ENCODE measurements around the gene PHF3.

GRCh38 chr6:63599243-63599642 is 36.4 kb upstream of the PHF3 start:
- no peak for TF ChIP-seq POLR2AphosphoS5 (IDR thresholded peaks at IDR 0.05; ENCODE audit: low read depth, low read length)
- TF ChIP-seq TAF1 (IDR thresholded peaks at IDR 0.05; ENCODE audit: borderline replicate concordance, insufficient read depth, low read length): no peak
- no peak for TF ChIP-seq FOXP2 (optimal IDR thresholded peaks at IDR 0.05; ENCODE audit: borderline replicate concordance, extremely low read depth, extremely low read length, insufficient read depth)
- TF ChIP-seq REST (IDR thresholded peaks at IDR 0.05; ENCODE audit: insufficient read depth in 1 of 2, low read depth in 2 of 2, low read length in 2 of 2): no peak
